Keratinocyte (primary cell): ENCODE results near the gene CFAP73. TPM values are rescaled to one million over a fixed set of nuclear protein-coding genes. Genes with fewer than 3 reads are reported as not detected.

Experiments used
- DNase-seq: peaks from one replicate; pipeline ENCODE4 v3.0.0-alpha.2; 2011; ENCODE audit warnings: low read depth, missing footprints, low spot score
- FAIRE-seq: peaks from 2 replicates; lab custom pipeline; 2011; peaks lifted over from hg19 to GRCh38; lab: Jason Lieb, UNC
- H2AFZ ChIP-seq: 2 replicates; pipeline ENCODE4 v1.6.0; 2012; ENCODE audit warnings: low read length, control low read depth, inconsistent platforms; ENCODE audit not compliant: control insufficient read depth
- H3K27ac ChIP-seq: 2 replicates; pipeline ENCODE4 v1.5.1; 2011; ENCODE audit warnings: low read length; ENCODE audit not compliant: control insufficient read depth, insufficient read depth
- H3K27me3 ChIP-seq: 3 replicates; pipeline ENCODE4 v1.6.0; 2011; ENCODE audit warnings: low read length; ENCODE audit not compliant: control insufficient read depth, insufficient read depth; ENCODE audit errors: extremely low read depth
- H3K36me3 ChIP-seq, 2 experiments: 2 replicates in 1 of 2; 3 replicates in 1 of 2; pipeline ENCODE4 v1.5.1; 2011; ENCODE audit warnings: low read length in 2 of 2, mild to moderate bottlenecking in 1 of 2; ENCODE audit not compliant: control insufficient read depth in 2 of 2, insufficient read depth in 2 of 2; ENCODE audit errors: extremely low read depth in 1 of 2
- H3K4me1 ChIP-seq: 3 replicates; pipeline ENCODE4 v1.5.1; 2011; ENCODE audit warnings: low read length; ENCODE audit not compliant: control insufficient read depth, insufficient read depth; ENCODE audit errors: extremely low read depth
- H3K4me2 ChIP-seq: 3 replicates; pipeline ENCODE4 v1.6.0; 2011; ENCODE audit warnings: low read depth, low read length; ENCODE audit not compliant: control insufficient read depth, insufficient read depth; ENCODE audit errors: extremely low read depth
- H3K4me3 ChIP-seq, 3 experiments: fragments of 200-600 bp in 1 of 3; sonication (generic) in 1 of 3; 2 replicates in 2 of 3; 3 replicates in 1 of 3; pipeline ENCODE4 v1.5.1; 2011 to 2016; ENCODE audit warnings: low read length in 3 of 3, mild to moderate bottlenecking in 3 of 3, control low read depth in 2 of 3, inconsistent platforms in 1 of 3, low read depth in 1 of 3, mixed read lengths in 1 of 3, mixed run types in 1 of 3, moderate library complexity in 1 of 3; ENCODE audit not compliant: control insufficient read depth in 2 of 3, insufficient read depth in 2 of 3; ENCODE audit errors: extremely low read depth in 1 of 3
- H3K79me2 ChIP-seq: 2 replicates; pipeline ENCODE4 v1.6.0; 2012; ENCODE audit warnings: low read length; ENCODE audit not compliant: control insufficient read depth, insufficient read depth
- H3K9ac ChIP-seq: 3 replicates; pipeline ENCODE4 v1.6.0; 2011; ENCODE audit warnings: low read length; ENCODE audit not compliant: control insufficient read depth, insufficient read depth; ENCODE audit errors: extremely low read depth
- H3K9me1 ChIP-seq: 3 replicates; pipeline ENCODE4 v1.6.0; 2011; ENCODE audit warnings: low read length; ENCODE audit not compliant: control insufficient read depth, insufficient read depth; ENCODE audit errors: extremely low read depth
- H3K9me3 ChIP-seq: 2 replicates; pipeline ENCODE4 v1.5.1; 2012; ENCODE audit warnings: low read depth, low read length; ENCODE audit not compliant: control insufficient read depth
- H4K20me1 ChIP-seq: 3 replicates; pipeline ENCODE4 v1.6.0; 2011; ENCODE audit warnings: low read length; ENCODE audit not compliant: control insufficient read depth, insufficient read depth; ENCODE audit errors: extremely low read depth
- CTCF ChIP-seq, 3 experiments: IDR thresholded peaks in 1 of 3; conservative IDR thresholded peaks in 1 of 3; optimal IDR thresholded peaks in 1 of 3; 2 replicates in 2 of 3; 3 replicates in 1 of 3; pipeline versions ENCODE3 to v1.5.1; 2011; ENCODE audit warnings: low read length in 3 of 3, mild to moderate bottlenecking in 3 of 3, moderate library complexity in 2 of 3, control low read depth in 1 of 3, inconsistent platforms in 1 of 3; ENCODE audit not compliant: insufficient read depth in 2 of 3; ENCODE audit errors: extremely low read depth in 1 of 3
- EZH2 ChIP-seq: IDR thresholded peaks from one replicate; pipeline ENCODE4 v1.6.1; 2012; ENCODE audit warnings: inconsistent platforms, mild to moderate bottlenecking, low read length, moderate library complexity
- dilution Hi-C: fragments of 300-500 bp; cut with MboI; formaldehyde crosslinking; loops from one replicate; pipeline ENCODE4 v1.7.0; 2020; ENCODE audit warnings: low sequenced_read_pairs; ENCODE audit not compliant: extremely low pct_ligation_motif_present
- polyA plus RNA-seq, 5 experiments: library from polyadenylated mRNA; depleted of rRNA in 3 of 5; stranded (reverse) in 3 of 5; stranded (forward) in 1 of 5; unstranded in 1 of 5; fragments of >200 nt; gene quantifications; 1 replicate in 1 of 5; 2 replicates in 3 of 5; 3 replicates in 1 of 5; pipeline versions ENCODE4 v1.2.1 to v1.2.3, GENCODE V29; 2011 to 2012; ENCODE audit warnings: missing spikeins in 2 of 5, low read depth in 1 of 5, low replicate concordance in 1 of 5

The CFAP73 gene
- polyA plus RNA-seq, 1 donor (not counting 4 experiments of a cell fraction or from before 2014, with no cell fraction given), result not detected

- no peaks in the 10 kb centered on the region for H4K20me1 ChIP-seq
- dilution Hi-C loops, result no loop called here
- TF ChIP-seq EZH2 (no peak), CTCF (optimal IDR thresholded peaks at IDR 0.05 in 1 of 3, IDR thresholded peaks at IDR 0.05 in 1 of 3, conservative IDR thresholded peaks at IDR 0.05 in 1 of 3; ENCODE audit: extremely low read depth in 1 of 3, insufficient read depth in 2 of 3, low read length in 3 of 3) (no peak)
- no peaks in the 10 kb centered on the region for H3K79me2 ChIP-seq
- H3K9me3 ChIP-seq, result no peaks in the 10 kb centered on the region
- peaks cover 19% of the 10 kb centered on the region for H3K27me3 ChIP-seq
- no peak overlapping the region for H3K4me2 ChIP-seq
- no peaks in the 10 kb centered on the region for H3K36me3 ChIP-seq
- DNase-seq, result no peak
- H3K4me3 ChIP-seq, result no peak overlapping the region
- no peak overlapping the region for H2AFZ ChIP-seq
- H3K4me1 ChIP-seq, result no peaks in the 10 kb centered on the region
- H3K9ac ChIP-seq, result no peak overlapping the region
- no peak for FAIRE-seq
- H3K9me1 ChIP-seq, result no peaks in the 10 kb centered on the region
- H3K27ac ChIP-seq, result no peak overlapping the region
Measured at GRCh38 chr12:113134071-113134470, 15.5 kb upstream of the CFAP73 start.

GRCh38 chr12:113134521-113134951 is 15.0 kb upstream of the CFAP73 start:
- FAIRE-seq (no peak), DNase-seq (no peak)
- Histone ChIP-seq H3K4me3 (no peak overlapping the region), H3K9me3 (no peaks in the 10 kb centered on the region), H4K20me1 (no peaks in the 10 kb centered on the region), H3K4me2 (no peak overlapping the region), H3K4me1 (no peaks in the 10 kb centered on the region), H3K79me2 (no peaks in the 10 kb centered on the region), H2AFZ (no peak overlapping the region), H3K27ac (no peak overlapping the region), H3K9me1 (no peaks in the 10 kb centered on the region), H3K9ac (no peak overlapping the region), H3K36me3 (no peaks in the 10 kb centered on the region), H3K27me3 (peaks cover 19% of the 10 kb centered on the region)
- TF ChIP-seq EZH2, result no peak
- TF ChIP-seq CTCF (optimal IDR thresholded peaks at IDR 0.05 in 1 of 3, IDR thresholded peaks at IDR 0.05 in 1 of 3, conservative IDR thresholded peaks at IDR 0.05 in 1 of 3; ENCODE audit: extremely low read depth in 1 of 3, insufficient read depth in 2 of 3, low read length in 3 of 3), result no peak
- dilution Hi-C loops, result no loop called here
